ENCODE results near the gene DNAH2.

DNAH2 gene

GRCh38 chr17:7825206-7825990, 107.9 kb downstream of the DNAH2 start:
- no peak for DNase-seq

GRCh38 chr17:7830616-7831015, 113.1 kb downstream of the DNAH2 start:
- no peak for DNase-seq

DNA sequence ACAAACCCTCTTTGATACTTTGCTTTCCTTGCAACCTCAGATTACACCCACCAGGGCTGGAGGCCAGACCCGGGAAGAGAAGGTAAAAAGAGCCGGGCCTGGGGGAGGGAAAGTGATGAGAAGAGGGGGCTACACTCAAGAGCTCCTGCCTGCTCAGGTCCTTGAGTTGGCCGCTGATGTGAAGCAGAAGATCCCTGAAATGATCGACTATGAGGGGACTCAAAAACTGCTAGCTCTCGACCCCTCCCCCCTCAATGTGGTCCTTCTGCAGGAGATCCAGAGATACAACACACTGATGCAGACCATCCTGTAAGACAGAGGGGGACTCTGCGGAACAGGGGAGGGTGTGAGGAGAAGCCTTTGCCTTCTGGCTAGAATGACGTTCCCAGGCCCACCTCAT, 113.7 kb downstream of the DNAH2 start:
- no peak for DNase-seq

DNA sequence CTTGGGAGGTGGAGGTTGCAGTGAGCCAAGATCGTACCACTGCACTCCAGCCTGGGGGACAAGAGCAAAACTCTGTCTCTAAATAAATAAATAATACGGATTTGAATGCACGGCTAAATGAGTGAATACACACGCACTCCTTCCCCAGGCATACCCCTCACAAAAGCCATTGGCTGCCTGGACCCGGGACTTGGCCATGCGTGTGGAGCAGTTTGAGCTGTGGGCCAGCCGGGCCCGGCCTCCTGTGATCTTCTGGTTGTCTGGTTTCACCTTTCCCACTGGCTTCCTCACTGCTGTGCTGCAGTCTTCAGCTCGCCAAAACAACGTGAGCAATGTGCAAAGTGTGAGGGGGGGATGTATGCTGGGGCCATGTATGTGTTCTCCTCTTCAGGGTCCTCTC, 114.9 kb downstream of the DNAH2 start:
- no peak for DNase-seq

- DNase-seq, result no peak
Measured at GRCh38 chr17:7833011-7833794, 115.7 kb downstream of the DNAH2 start.

GRCh38 chr17:7833795-7834541, 116.4 kb downstream of the DNAH2 start, which contains the start of gene KDM6B:
Gene KDM6B, plus strand, starts transcription at chr17:7834217. Its CDS starts 11,338 bp downstream, at chr17:7845555.
- peak; percentile 89 for DNase-seq

DNA sequence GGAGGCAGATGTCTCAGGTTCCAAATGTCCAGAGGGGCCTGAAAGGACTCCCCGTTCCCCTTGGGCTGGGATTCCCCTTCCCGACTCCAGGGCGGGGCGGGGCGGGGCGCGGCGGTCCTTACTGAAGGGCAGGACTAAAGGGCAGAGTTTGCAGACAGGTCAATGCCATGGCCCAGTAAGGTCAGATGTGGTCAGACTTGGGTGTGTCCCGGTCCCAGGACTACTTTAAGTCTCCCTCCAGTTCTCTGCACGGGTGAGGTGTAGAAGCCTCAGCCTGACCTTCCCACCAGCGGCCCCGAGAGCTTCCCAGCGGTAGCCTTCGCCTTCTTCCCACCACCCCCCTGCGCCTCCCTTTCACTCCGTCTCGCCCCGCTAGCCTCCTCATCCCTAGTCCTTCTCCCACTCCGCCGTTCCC, 117.0 kb downstream of the DNAH2 start:
- no peak for DNase-seq

GRCh38 chr17:7834957-7835813, 117.6 kb downstream of the DNAH2 start:
- DNase-seq, result peak; percentile 92

GRCh38 chr17:7835814-7836595, 118.5 kb downstream of the DNAH2 start:
- peak; percentile 67 for DNase-seq

DNA sequence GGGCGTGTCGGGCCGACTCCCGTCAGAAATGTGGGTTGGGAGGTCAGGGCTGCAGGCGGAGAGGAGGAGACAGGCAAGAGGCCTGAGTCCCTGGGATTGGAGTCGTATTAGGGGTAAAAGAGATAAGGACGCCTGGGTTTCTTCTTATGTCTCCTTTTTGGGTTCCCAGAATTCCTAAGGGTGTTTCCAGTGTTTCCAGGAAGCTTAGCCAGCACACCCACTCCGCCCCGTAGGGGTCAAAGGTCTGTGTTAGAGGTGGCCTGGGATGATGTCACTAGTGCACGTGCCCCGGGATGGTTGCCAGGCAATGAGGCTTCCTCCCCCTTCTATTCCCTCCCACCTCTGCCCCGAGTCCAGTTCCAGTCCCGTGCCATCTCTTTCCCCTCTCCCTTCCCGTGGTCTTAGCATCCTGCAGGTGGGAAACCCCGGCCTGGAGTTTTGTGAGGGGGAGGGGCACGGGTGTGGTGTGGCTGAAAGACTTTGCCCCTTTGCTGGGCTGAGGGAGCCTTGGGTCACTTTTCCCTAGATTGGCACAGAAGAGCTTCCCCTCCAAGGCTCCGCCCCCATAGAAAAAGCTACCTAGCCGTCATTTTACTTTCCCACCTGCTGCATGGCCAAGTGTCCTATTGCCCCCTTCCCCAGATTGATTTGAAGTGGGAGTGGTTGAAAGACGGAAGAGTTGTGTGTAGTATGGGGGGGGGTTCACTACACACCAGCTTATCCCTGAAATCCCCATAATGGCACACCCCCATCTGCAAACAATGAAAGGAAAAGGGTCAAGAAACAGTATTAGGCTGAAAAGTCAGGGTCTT, 119.3 kb downstream of the DNAH2 start:
- peak; percentile 97 for DNase-seq

DNA sequence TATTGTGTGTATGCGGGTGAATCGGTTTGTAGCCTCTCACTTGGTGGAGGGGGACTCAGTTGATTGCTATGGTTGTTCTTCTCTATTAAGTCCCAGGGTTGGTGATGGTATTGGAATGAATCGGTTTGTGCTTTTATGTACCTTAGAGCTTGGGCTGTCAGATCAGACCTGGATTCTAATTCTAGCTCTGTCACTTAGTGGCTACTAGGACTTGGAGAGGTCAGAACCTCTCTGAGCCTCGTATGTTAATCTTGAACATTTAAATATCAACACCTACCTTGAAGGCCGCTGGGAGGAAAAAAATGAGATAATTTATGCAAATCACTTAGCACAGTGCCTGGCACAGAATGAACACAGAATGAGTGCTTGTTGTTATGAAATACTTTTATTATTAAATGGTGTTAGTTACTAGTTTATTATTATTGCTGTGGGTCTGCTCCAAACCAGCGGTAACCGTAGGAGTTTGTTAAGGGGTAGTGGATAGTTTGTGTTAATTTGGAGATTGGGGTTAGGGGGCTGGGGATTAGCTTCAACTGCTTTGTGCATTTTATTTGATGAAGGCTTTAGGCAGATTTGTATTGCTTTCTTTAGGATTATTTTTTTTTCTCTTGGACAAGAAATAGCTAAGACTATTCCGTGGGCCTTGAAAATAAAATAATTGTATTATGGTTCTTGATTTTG, 120.0 kb downstream of the DNAH2 start:
- DNase-seq, result peak; percentile 52

- peak; percentile 59 for DNase-seq
Measured at GRCh38 chr17:7838090-7839075, 120.8 kb downstream of the DNAH2 start.

GRCh38 chr17:7839190-7839875, 121.8 kb downstream of the DNAH2 start:
- no peak for DNase-seq

DNA sequence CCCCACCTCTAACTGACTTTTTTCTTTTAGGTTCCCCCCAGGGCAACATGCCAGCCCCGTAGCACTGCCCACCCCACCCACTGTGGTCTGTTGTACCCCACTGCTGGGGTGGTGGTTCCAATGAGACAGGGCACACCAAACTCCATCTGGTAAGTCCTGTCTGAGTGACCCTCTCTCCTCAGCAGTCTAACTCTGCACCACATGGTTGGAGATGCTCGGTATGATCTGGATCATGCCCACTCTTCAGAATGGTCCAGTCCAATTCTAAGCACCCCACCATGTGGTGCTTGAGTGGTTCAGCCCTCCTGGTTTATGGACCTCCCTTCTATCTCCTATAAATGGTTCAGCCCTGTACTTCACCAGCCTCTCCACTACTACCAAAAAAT, 122.3 kb downstream of the DNAH2 start:
- DNase-seq, result peak; percentile 10

- no peak for DNase-seq
Measured at GRCh38 chr17:7840441-7840840, 122.9 kb downstream of the DNAH2 start.

GRCh38 chr17:7840875-7841274, 123.3 kb downstream of the DNAH2 start:
- DNase-seq, result no peak

DNA sequence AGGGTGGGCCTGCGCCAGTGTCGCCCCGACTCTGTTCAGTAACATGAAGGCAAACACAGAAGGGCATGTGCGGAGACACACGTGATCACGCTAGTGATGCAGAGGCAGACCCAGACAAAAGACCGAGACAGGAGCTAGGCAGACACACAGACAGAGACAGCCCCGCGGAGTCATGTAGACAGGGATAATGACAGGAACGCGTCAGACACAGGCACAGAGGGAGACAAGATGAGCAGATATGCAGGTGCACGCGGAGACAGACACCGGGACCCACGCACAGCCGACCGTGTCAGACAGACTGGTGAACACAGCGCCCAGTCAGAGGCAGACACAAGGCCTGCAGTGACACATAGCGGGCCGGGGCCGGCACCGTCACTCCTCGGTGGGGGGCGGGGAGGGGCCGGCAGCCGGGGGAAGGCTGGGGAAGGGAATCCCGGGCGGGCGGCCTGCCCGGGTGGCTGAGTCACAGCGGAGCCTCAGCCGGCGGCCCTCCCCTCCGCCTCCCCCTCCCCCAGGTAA, 123.9 kb downstream of the DNAH2 start:
- DNase-seq, result peak; percentile 43

- peak; percentile 88 for DNase-seq
Measured at GRCh38 chr17:7841915-7842379, 124.4 kb downstream of the DNAH2 start.

Measured in NCI-H510A treated with DMSO at 0.1 percent for 48 hours (cell line).